ENCODE results near the gene KRT8.
"Not testable (repeated sequence)": the region's sequence is repeated elsewhere in the genome, so short reads cannot be mapped to it uniquely, and the experiment has no call there.

KRT8 gene

GRCh38 chr12:52904509-52905300, at the start of gene KRT8:
KRT8 (minus strand) TSS chr12:52905076; CDS start chr12:52904981, 95 bp downstream.
- DNase-seq, ATAC-seq: not testable (repeated sequence)

- no peak for DNase-seq
- ATAC-seq: no peak
Measured at GRCh38 chr12:52953181-52953841, 48.4 kb upstream of the KRT8 start.

- ATAC-seq: no peak
Measured at GRCh38 chr12:52952076-52952801, 47.4 kb upstream of the KRT8 start.

GRCh38 chr12:52951640-52952039, 46.8 kb upstream of the KRT8 start:
- no peak for ATAC-seq
- DNase-seq: no peak

More at GRCh38 chr12:52952076-52952801, 47.4 kb upstream of the KRT8 start:
- no peak for DNase-seq

- DNase-seq: no peak
- no peak for ATAC-seq
Measured at GRCh38 chr12:52951126-52951525, 46.2 kb upstream of the KRT8 start.

- no peak for DNase-seq
- no peak for ATAC-seq
Measured at GRCh38 chr12:52950553-52950952, 45.7 kb upstream of the KRT8 start.

- no peak for ATAC-seq
- DNase-seq: no peak
Measured at GRCh38 chr12:52949413-52950331, 44.8 kb upstream of the KRT8 start.

GRCh38 chr12:52947738-52948423, 43.0 kb upstream of the KRT8 start:
- DNase-seq (no peak), ATAC-seq (no peak)

GRCh38 chr12:52946797-52947547, 42.1 kb upstream of the KRT8 start:
- ATAC-seq: no peak
- no peak for DNase-seq

GRCh38 chr12:52946334-52946733, 41.5 kb upstream of the KRT8 start:
- no peak for DNase-seq
- no peak for ATAC-seq

- DNase-seq (no peak), ATAC-seq (no peak)
Measured at GRCh38 chr12:52945389-52946232, 40.7 kb upstream of the KRT8 start.

- no peak for ATAC-seq
- no peak for DNase-seq
Measured at GRCh38 chr12:52944683-52945388, 40.0 kb upstream of the KRT8 start.

- ATAC-seq (no peak), DNase-seq (no peak)
Measured at GRCh38 chr12:52942901-52943181, 38.0 kb upstream of the KRT8 start.

GRCh38 chr12:52942066-52942900, 37.4 kb upstream of the KRT8 start:
- ATAC-seq (no peak), DNase-seq (no peak)

- DNase-seq (no peak), ATAC-seq (no peak)
Measured at GRCh38 chr12:52929538-52929937, 24.7 kb upstream of the KRT8 start.

- DNase-seq (no peak), ATAC-seq (no peak)
Measured at GRCh38 chr12:52927964-52928363, 23.1 kb upstream of the KRT8 start.

- ATAC-seq: no peak
- no peak for DNase-seq
Measured at GRCh38 chr12:52926596-52927234, 21.8 kb upstream of the KRT8 start.

All from stimulated activated naive CD8-positive, alpha-beta T cell treated with anti-CD3 and anti-CD28 coated beads, Interleukin-15, Interleukin-2, amounts not matched to agents 100 U/mL and 50 U/mL, for 24 hours (primary cell).